PC-9 (cell line): ENCODE measurements around the gene C1QBP.

ENCODE experiments used
- EZH2 ChIP-seq: fragments of 200-600 bp; sonication (generic); IDR thresholded peaks from 2 replicates; pipeline ENCODE4 v1.8.0; 2017; ENCODE audit warnings: antibody characterized with exemption, low read depth
- TF ChIP-seq, protein P1 (sequence below): fragments of 200-600 bp; sonication (generic); conservative IDR thresholded peaks from 2 replicates; pipeline ENCODE4 v1.6.1; 2017; ENCODE audit warnings: mixed run types, antibody characterized with exemption, mild to moderate bottlenecking, moderate library complexity

DNA sequence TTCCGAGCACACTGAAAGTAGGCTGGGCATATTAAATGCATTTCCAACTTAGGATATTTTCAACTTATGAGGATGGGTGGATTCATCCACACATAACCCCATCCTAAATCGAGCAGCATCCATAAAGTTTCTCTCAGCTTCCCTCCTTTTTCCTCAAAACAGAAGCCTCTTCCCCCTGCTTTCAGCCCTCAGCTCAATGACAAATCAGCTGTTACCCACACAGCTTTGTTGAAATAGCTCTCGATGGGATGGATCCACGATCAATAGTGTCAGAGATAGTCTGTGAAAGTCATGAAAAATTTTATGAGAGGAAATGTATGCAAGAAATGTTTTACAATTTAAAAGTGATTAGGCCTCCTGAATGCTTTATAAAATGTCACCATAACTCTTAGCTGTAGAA lies 27.3 kb upstream of the C1QBP start:
- TF ChIP-seq, protein P1, sequence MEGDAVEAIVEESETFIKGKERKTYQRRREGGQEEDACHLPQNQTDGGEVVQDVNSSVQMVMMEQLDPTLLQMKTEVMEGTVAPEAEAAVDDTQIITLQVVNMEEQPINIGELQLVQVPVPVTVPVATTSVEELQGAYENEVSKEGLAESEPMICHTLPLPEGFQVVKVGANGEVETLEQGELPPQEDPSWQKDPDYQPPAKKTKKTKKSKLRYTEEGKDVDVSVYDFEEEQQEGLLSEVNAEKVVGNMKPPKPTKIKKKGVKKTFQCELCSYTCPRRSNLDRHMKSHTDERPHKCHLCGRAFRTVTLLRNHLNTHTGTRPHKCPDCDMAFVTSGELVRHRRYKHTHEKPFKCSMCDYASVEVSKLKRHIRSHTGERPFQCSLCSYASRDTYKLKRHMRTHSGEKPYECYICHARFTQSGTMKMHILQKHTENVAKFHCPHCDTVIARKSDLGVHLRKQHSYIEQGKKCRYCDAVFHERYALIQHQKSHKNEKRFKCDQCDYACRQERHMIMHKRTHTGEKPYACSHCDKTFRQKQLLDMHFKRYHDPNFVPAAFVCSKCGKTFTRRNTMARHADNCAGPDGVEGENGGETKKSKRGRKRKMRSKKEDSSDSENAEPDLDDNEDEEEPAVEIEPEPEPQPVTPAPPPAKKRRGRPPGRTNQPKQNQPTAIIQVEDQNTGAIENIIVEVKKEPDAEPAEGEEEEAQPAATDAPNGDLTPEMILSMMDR: no peak
- no peak for TF ChIP-seq EZH2
